GM15510 (cell line): ENCODE results near the gene ACVR1B.

Source experiments
- POLR2A ChIP-seq: IDR thresholded peaks from 3 replicates; pipeline ENCODE4 v1.6.1; 2011; ENCODE audit warnings: borderline replicate concordance; ENCODE audit not compliant: insufficient read length; ENCODE audit errors: extremely low read depth

ACVR1B gene

GRCh38 chr12:51992246-51992645, 40.7 kb downstream of the ACVR1B start:
- no peak for TF ChIP-seq POLR2A

GRCh38 chr12:51994539-51994820, 43.0 kb downstream of the ACVR1B start:
- no peak for TF ChIP-seq POLR2A

- no peak for TF ChIP-seq POLR2A
Observed at GRCh38 chr12:51994959-51995358, 43.5 kb downstream of the ACVR1B start.

- TF ChIP-seq POLR2A = no peak
Observed at GRCh38 chr12:51997136-51997535, 45.6 kb downstream of the ACVR1B start.

GRCh38 chr12:52003016-52003550, 51.6 kb downstream of the ACVR1B start:
- TF ChIP-seq POLR2A = no peak

GRCh38 chr12:52003591-52003990, 52.1 kb downstream of the ACVR1B start:
- no peak for TF ChIP-seq POLR2A

- TF ChIP-seq POLR2A = no peak
Observed at GRCh38 chr12:52004042-52004648, 52.6 kb downstream of the ACVR1B start.

- TF ChIP-seq POLR2A = no peak
Observed at GRCh38 chr12:52005218-52005902, 53.9 kb downstream of the ACVR1B start.

GRCh38 chr12:52005903-52006703, 54.6 kb downstream of the ACVR1B start:
- TF ChIP-seq POLR2A = no peak

- no peak for TF ChIP-seq POLR2A
Observed at GRCh38 chr12:52006726-52007157, 55.2 kb downstream of the ACVR1B start, which contains the start of gene TAMALIN. TAMALIN (plus strand) TSS chr12:52006946; CDS start chr12:52007020, 74 bp downstream.

GRCh38 chr12:52007158-52007921, 55.8 kb downstream of the ACVR1B start:
- no peak for TF ChIP-seq POLR2A

- no peak for TF ChIP-seq POLR2A
Observed at GRCh38 chr12:52007982-52008510, 56.5 kb downstream of the ACVR1B start.

- no peak for TF ChIP-seq POLR2A
Observed at GRCh38 chr12:52009081-52009751, 57.7 kb downstream of the ACVR1B start.

- no peak for TF ChIP-seq POLR2A
Observed at GRCh38 chr12:52010152-52010622, 58.7 kb downstream of the ACVR1B start.
